ENCODE results near the gene HPS6.
"Not testable (repeated sequence)": the region's sequence is repeated elsewhere in the genome, so short reads cannot be mapped to it uniquely, and the experiment has no call there.

HPS6 gene

DNA sequence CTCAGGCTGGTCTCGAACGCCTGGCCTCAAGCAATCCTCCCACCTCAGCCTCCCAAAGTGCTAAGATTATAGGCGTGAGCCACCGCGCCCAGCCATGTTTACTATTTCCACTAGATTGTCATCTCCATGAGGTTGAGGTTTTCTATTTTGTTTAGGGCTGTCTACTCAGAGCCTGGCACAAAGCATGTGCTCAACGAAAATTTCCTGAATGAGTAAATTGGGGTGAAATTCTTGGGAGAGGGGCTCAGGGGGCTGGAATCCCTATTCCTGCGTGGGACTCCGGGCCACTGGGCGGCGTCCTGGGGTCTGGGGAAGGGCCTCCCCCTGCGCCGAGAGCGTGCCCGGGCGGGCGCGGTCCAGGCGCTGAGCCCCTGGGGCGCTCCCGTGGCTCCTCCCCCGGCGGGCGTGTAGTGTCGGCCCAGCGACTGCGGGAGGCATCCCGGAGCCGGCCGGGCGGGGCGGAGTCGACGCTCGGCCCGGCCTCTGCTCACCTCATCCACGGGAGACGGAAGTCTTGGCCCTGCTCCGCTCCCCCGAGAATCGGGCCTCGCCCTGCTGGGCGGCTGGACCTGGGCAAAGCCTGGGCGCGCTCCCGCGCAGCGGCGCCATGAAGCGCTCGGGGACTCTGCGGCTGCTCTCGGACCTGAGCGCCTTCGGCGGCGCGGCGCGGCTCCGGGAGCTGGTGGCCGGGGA, at the start of gene HPS6:
HPS6 (plus strand) TSS at position 482 of the 693 bp plus-strand sequence; CDS start at position 608, 126 bp downstream.
- DNase-seq, result peak; percentile 94 to 96

DNA sequence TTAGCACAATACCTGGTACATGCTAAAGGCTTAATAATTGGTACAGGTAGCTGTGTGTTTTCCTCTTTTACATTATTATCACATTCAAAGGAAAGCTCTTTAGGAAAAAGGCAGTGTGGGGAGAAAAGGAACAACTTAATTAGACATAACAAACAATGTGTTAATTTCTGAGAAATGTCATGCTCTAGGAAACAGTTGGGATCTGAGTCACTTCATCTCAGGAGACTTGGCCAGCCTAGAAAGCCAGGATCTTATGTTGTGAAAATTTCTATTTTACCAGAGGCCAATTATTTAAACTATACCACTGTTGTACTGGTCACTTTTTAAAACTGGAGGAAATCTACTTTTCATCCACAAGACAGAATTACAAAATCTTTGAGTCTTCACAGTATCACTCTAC, 48.7 kb upstream of the HPS6 start:
- no peak for DNase-seq

DNA sequence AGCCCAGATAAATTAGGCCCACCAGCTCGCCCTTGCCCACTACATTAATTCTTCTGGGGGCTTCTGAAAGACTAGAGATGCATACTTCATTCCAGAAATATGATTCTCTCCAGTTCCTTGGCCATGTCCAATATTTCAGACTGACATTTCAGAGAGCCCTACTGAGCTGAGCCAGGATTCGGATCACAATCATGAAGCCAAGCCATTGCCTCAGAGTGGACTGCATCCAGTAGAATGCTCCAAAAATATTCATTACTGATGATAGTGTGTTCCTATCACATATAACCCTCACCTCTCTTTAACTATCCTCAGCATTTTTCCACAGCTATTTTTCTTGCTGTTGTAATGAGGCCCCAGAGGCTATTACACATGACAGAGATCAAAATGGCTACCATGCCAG, 47.9 kb upstream of the HPS6 start:
- no peak for DNase-seq

DNA sequence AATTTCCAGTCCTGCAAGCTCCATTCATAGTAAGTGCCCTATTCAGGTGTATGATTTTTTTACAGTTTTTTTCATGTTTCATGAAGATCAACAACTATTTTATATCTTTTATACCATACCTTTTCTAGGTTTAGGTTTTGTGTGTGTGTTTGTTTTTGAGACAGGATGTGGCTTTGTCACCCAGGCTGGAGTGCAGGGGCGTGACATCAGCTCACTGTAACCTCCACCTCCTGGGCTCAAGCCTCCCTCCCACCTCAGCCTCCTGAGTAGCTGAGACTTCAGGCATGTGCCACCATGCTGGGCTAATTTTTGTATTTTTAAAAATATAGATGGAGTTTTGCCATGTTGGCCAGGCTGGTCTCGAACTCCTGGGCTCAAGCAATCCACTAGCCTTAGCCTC, 44.2 kb upstream of the HPS6 start:
- DNase-seq, result no peak

DNA sequence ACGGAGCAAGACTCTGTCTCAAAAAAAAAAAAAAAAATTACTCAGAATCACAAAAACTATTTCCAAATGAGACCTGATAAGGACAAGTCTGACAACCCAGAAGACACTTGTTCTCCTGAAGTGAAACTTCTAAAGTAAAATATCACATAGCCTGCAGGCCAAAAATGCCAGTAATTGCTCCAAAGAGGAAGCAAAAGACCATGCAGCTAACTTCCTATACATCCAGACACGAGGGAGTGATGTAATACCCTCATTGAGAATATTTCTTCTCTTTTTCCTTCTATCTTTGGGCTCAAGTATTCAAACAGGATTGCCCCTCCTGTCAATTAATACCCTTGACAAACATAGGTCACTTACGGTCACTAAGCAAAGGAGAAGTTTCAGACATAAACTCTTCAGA, 40.4 kb upstream of the HPS6 start:
- DNase-seq, result peak; percentile 78 to 82

DNA sequence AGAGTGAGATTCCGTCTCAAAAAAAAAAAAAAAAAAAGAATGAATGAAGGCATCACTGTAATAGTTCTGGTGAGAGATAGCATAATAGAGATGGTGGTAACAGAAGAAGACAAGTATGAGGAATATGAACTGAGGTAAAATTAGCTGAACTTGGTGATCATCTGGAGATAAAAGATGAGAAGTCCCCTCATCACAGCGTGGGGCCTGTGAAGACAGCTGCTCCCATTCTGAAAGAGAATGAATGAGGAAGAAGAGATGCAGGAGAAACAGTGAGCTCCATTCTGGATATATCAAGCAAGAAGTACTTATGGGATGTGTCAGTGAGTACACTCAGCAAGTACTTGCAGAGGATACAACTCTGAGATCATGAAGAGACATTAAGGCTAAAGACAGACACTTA, 37.9 kb upstream of the HPS6 start:
- DNase-seq, result no peak

DNA sequence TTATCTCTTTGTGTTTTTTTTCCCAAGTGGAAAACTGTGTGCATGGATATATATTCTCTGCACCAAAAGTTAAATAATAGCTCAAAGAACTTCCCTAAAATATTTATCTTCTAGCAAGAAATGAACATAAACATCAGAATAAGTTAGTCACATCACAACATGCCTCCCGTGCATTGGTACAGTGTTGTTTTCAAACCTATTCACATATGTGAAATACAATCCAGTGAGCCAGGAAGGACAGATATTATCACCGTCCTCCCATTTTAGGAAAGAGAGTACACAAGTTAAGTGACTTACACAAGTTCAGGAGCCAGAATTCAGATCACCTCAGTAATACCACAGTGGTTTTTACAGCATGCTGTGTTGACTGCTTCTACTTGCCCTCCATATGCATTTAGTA, 31.4 kb upstream of the HPS6 start:
- no peak for DNase-seq

DNA sequence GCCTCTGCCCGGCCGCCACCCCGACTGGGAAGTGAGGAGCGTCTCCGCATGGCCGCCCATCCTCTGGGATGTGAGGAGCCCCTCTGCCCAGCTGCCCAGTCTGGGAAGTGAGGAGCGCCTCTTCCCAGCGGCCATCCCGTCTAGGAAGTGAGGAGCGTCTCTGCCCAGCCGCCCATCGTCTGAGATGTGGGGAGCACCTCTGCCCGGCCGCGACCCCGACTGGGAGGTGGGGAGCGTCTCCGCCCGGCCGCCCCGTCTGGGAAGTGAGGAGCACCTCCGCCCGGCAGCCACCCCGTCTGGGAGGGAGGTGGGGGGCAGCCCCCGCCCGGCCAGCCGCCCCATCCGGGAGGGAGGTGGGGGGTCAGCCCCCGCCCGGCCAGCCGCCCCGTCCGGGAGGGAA, 29.3 kb upstream of the HPS6 start:
- not testable (repeated sequence) for DNase-seq

DNA sequence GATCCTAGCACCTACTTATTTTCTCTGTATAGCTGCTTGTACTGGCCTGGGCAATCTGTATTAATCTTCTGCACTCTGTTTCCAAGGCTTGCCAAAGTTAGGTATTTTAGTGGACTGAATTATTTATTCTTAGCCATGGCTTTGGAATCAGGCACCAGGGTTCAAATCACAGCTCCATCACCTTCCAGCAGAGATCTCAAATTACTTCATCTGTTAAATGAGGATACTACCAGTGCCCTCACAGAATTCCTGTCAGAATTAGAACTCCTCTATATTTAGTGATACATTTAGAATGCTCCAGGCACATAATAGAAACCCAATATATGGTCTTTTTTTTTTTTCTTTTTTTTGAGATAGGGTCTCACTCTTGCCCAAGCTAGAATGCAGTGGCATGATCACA, 26.7 kb upstream of the HPS6 start:
- DNase-seq, result no peak

DNA sequence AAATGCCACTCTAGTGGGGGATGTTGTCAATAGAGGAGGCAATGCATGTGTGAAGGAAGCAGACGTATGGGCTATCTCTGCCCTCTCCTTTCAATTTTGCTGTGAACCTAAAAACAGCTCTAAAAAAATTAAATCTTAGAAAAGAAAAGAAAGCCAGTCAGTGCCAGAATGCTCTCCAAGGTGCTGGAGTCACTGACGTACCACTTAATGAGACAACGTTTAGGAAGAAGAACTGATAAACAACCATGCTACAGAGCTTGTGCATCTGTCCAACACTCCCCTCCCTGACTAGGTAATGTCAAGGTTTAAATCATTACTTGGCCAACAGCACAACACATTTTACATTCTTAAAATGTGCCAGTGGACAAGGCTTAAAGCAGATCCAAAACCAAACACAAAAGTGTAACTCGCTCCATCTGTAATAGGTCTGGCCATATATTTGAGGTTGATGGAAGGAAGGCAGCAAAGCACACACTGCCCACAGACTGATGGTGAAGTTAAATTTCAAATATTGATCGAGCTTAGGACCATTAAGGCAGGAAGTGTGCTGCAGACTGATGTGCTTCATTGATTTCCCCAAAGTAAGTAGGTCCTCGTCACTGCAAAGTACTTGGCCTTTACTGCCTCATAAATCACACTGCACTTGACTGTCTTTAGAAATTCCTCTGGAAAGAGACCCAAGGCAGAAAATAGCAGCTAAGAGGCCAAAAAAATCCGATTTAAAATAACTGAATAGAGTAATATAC, 24.7 kb upstream of the HPS6 start:
- no peak for DNase-seq

DNA sequence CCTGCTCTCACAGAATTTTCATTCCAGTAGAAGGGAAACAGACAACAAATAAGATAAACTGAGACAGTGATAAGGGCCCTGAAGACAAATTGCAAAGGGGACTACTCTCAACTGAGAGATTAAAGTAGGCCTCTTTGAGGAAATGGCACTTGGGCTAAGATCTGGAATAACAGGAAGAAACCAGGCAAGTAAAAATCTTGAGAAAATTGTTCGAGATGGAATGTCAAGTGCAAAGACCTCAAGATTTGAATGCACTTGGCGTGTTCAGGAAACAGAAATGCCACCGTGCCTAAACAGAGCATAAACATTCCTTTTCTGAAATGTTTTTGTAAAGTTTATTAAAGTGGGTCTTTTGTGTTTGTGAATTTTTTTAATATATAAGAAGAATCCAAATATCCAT, 19.9 kb upstream of the HPS6 start:
- no peak for DNase-seq

DNA sequence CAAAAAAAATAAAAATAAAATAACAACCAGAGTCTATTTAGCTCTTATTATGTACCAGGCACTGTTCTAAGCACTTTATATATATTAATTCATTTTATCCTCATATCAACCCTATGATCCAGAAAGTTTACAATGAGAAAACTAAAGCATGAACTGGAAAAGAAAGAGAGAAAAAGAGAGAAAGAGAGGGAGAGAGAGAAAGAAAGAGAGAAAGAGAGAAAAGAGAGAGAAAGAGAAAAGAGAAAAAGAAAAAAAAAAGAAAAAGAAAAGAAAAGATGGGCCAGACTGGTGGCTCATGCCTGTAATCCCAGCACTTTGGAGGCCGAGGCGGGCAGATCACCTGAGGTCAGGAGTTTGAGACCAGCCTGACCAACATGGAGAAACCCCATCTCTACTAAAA, 19.1 kb upstream of the HPS6 start:
- no peak for DNase-seq

DNA sequence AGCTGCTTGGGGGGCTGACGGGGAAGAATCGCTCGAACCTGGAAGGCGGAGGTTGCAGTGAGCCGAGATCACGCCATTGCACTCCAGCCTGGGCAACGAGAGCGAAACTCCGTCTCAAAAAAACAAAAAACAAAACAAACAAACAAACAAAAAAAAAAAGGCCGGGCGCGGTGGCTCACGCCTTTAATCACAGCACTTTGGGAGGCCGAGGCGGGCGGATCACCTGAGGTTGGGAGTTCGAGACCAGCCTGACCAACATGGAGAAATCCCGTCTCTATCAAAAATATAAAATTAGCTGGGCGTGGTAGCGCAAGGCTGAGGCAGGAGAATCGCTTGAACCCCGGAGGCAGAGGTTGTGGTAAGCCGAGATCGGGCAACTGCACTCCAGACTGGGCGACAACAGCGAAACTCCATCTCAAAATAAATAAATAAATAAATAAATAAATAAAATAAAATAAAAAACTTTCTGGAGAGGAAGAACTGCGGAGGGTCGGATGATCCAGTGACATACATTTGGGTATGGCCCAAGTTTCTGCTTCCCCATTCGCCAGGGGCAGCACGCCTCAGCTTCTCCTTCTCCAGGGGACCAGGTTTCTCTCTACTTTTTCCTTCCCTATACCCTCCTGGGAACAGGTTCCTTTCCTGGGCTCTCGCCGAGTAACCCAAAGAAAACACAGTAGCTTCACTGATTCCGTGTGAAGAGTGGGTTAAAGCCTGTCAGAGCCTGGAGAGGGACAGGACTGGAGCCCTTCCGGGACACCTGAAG, 10.1 kb upstream of the HPS6 start:
- DNase-seq, result peak; percentile 57 to 67

DNA sequence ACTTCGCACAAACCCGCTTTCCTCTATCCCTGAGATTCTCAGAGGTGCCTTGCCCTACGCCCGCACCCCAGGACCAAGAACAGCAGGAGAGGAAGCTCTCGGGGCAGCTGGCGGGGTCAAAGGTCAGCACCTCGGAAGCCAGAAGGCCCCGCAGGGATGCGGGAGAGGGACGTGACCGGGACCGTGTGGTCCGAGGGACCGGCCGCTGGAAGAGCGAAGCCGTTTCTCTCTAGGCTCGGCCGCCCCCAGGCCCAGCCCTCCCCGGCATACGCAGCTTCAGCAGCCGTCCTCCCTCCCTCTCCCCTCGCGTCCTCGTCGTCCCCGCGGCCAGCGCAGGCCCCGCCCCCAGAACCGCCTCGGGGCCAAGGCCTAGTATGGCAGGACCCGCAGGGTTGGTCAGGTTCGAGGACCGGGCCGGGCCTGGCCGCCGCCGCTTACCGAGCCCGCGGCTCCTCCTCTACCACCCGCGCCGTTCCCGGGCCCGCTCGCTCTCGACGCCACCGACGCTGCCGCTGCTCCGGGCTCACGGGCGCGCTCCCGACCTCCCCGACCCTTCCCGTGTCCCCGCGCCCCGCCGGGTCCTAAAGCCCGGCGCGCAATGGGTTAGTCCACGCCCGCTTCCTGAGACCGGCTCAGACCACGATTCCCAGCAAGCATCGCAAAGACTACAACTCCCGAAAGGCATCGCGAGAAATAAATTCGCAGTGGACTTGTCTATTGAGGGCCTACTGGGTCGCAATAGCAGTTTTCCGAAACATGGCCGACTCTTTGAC, 9.3 kb upstream of the HPS6 start, which contains the start of gene ARMH3:
ARMH3 (minus strand) TSS at position 527 of the 773 bp plus-strand sequence. CDS start 16,059 bp downstream, outside the sequence.
- peak; percentile 95 to 96 for DNase-seq

DNA sequence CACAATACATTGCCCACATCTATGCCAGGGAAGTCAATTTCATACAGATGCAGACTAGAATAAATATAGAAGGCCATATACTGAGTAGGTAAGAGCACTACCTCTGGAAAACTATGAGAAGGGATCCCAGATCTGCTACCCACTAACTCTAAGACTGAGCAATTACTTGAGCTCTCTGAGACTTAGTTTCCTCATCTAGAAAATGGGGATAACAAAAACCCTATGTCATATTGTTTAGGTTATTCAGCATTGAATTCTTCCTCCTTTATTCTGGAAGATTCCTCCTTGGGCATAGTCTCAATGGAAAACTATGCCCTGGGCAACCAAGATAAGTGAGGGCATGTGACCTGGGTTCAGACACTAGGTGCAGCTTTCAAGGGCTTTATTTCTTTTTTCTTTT, 5.2 kb upstream of the HPS6 start:
- DNase-seq, result no peak

DNA sequence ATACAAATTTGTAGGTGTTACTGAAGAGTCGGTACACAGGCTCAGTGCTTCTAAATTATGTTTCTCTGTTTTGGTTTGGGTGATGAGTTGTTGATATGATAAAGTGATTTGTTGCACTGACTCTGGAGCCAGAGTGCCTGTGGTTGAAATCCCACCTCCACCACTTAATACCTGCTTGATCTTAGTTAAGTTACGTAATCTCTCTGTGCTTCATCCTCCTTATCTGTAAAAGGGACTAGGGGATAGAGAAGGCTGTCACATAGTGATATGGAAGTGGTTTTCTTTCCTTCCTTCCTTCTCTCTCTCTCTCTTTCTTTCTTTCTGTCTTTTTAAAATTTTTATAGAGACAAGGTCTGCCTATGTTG, 664 bp upstream of the HPS6 start:
- no peak for DNase-seq

DNA sequence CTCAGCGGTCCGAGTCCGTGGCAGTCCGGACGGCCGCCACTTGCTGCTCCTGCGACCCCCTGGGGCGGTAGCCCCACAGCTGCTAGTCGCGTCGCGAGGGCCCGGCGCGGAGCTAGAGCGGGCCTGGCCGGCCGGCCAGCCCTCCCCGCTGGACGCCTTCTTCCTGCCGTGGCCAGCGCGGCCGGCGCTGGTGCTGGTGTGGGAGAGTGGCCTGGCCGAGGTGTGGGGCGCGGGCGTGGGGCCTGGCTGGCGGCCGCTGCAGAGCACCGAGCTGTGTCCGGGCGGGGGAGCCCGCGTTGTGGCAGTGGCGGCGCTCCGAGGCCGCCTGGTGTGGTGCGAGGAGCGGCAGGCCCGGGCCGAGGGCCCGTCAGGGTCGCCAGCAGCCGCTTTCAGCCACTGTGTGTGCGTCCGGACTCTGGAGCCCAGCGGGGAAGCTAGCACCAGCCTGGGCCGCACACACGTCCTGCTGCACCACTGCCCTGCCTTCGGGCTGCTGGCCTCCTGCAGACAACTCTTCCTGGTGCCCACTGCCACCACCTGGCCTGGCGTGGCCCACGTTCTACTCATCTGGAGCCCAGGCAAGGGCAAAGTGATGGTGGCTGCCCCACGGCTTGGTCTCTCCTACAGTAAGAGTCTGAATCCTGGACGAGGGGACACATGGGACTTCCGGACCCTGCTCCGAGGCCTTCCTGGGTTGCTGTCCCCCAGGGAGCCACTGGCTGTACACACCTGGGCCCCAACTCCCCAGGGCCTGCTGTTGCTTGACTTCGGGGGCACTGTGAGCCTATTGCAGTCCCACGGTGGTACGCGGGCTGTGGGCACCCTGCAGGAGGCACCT, 631 bp downstream of the HPS6 start:
- no peak for DNase-seq

DNA sequence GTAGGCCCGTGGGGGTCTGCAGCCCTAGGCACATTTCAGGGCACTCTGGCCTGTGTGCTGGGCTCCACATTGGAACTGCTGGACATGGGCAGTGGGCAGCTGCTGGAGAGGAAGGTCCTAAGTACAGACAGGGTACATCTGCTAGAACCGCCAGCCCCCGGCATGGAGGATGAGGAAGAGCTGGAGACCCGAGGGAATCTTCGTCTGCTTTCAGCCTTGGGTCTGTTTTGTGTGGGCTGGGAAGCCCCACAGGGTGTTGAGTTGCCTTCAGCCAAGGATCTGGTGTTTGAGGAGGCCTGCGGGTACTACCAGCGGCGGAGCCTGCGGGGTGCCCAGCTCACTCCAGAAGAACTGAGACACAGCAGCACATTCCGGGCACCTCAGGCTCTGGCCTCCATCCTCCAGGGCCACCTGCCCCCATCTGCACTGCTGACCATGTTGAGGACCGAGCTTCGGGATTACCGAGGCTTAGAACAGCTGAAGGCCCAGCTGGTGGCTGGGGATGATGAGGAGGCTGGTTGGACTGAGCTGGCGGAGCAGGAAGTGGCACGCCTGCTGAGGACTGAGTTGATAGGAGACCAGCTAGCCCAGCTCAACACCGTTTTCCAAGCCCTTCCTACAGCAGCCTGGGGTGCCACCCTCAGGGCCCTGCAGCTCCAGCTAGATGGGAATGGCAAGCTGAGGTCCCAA, 1.4 kb downstream of the HPS6 start:
- no peak for DNase-seq

DNA sequence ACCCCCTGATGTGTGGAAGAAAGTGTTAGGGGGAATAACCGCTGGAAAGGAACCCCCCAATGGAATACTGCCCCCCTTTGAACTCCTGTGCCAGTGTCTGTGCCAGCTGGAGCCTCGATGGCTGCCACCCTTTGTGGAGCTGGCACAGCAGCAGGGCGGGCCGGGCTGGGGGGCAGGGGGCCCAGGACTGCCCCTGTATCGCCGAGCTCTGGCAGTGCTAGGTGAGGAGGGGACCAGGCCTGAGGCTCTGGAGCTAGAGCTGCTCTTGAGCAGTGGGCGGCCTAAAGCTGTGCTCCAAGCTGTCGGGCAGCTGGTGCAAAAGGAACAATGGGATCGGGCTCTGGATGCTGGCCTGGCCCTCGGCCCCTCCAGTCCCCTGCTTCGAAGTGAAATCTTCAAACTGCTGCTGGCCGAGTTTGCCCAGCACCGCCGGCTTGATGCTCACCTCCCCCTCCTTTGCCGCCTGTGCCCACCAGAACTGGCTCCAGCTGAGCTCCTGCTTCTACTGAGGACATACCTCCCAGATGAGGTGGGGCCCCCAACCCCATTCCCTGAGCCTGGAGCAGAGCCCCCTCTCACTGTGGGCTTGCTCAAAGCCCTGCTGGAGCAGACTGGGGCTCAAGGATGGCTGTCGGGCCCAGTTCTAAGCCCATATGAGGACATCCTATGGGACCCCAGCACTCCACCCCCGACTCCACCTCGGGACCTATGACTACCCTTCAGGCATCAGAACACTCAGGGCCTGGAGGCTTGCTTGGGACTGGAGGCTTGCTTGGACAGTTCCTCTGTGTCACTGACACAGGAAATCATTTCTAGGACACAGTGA, 2.2 kb downstream of the HPS6 start:
- no peak for DNase-seq

DNA sequence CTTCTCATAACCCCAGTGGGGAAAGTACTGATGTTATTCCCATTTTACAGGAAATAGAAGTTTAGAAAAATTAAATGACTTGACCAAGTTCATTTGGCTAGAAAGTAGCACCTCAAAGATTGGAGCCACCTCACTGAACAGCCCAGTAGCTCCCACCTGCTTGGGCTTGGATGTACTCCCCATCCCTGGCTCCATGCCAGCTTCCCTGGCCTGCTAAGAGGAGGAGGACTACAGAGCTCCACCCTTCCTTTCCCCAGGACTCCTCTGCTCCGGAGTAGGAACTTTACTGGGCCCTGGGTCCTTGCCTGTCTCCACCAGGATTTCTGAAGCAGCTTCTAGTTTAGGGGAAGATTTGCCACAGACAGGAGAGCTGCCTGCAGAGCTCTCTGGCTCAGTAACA, 3.1 kb downstream of the HPS6 start:
- DNase-seq, result no peak

DNA sequence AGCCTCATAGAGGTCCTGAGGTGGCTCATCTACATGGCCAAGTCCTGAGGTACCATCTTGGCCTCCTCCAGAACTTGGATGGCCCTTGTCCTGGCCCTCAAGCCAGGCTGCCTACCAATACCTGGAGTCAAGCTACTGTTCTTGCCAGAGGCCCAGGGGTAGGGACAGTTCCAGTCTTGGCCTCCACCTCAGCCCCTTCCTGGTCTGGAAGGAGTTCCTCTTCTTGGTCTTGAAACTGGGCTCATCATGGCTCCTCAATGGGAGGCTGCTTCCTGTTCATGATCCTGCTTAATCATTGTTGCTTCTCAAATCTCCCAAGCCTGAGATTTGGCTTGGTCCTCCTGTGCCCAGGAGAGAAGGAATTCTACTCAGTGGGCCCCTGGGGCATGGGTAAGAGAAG, 3.9 kb downstream of the HPS6 start:
- peak; percentile 39 to 47 for DNase-seq

Data from inflammatory macrophage treated with lipopolysaccharide for 1 hour (primary cell).